MM.1S (cell line): Measurements from ENCODE around the gene BAZ2A.

Experiments
- DNase-seq: peaks from one replicate; pipeline ENCODE4 v3.0.0-alpha.2; 2015
- H2AFZ ChIP-seq: fragments of 300-600 bp; sonication (generic); 2 replicates; pipeline ENCODE4 v1.6.0; 2016; ENCODE audit warnings: antibody characterized with exemption, low read length
- H3F3A ChIP-seq: fragments of 300-600 bp; sonication (generic); 2 replicates; pipeline ENCODE4 v1.6.1; 2016; ENCODE audit warnings: mild to moderate bottlenecking, antibody characterized with exemption, low read length, moderate library complexity, mixed read lengths; ENCODE audit not compliant: insufficient read depth
- H3K27ac ChIP-seq: fragments of 300-600 bp; sonication (generic); 2 replicates; pipeline ENCODE4 v1.5.1; 2016; ENCODE audit warnings: mild to moderate bottlenecking, low read length
- H3K27me3 ChIP-seq: fragments of 300-600 bp; sonication (generic); replicated peaks from 2 replicates; pipeline ENCODE4 v1.6.0; 2016; ENCODE audit warnings: low read length; ENCODE audit not compliant: insufficient read depth
- H3K36me3 ChIP-seq: fragments of 300-600 bp; sonication (generic); replicated peaks from 2 replicates; pipeline ENCODE4 v1.6.1; 2016; ENCODE audit warnings: mild to moderate bottlenecking, low read length, mixed read lengths; ENCODE audit not compliant: insufficient read depth
- H3K4me1 ChIP-seq: fragments of 300-600 bp; sonication (generic); 2 replicates; pipeline ENCODE4 v1.6.1; 2016; ENCODE audit warnings: low read length, mixed read lengths
- H3K4me2 ChIP-seq: fragments of 300-600 bp; sonication (generic); 2 replicates; pipeline ENCODE4 v1.6.0; 2016; ENCODE audit warnings: low read depth, low read length
- H3K4me3 ChIP-seq: fragments of 300-600 bp; sonication (generic); 2 replicates; pipeline ENCODE4 v1.5.1; 2016; ENCODE audit warnings: low read length, mixed read lengths
- H3K79me2 ChIP-seq: fragments of 300-600 bp; sonication (generic); 2 replicates; pipeline ENCODE4 v1.6.1; 2016; ENCODE audit warnings: mixed run types, low read length, mixed read lengths
- H3K9ac ChIP-seq: fragments of 300-600 bp; sonication (generic); 2 replicates; pipeline ENCODE4 v1.6.1; 2016; ENCODE audit warnings: low read length, mixed read lengths
- H3K9me2 ChIP-seq: fragments of 300-600 bp; sonication (generic); replicated peaks from 2 replicates; pipeline ENCODE4 v1.6.1; 2016; ENCODE audit warnings: mild to moderate bottlenecking, low read length, mixed read lengths; ENCODE audit not compliant: insufficient read depth
- H3K9me3 ChIP-seq: fragments of 300-600 bp; sonication (generic); replicated peaks from 2 replicates; pipeline ENCODE4 v1.6.1; 2016; ENCODE audit warnings: mild to moderate bottlenecking, low read length, mixed read lengths; ENCODE audit not compliant: insufficient read depth
- H4K20me1 ChIP-seq: fragments of 300-600 bp; sonication (generic); 2 replicates; pipeline ENCODE4 v1.6.1; 2016; ENCODE audit warnings: mild to moderate bottlenecking, low read length, moderate library complexity, mixed read lengths; ENCODE audit not compliant: insufficient read depth
- EZH2 ChIP-seq: fragments of 300-600 bp; sonication (generic); optimal IDR thresholded peaks from 2 replicates; pipeline ENCODE3; 2017; ENCODE audit warnings: low read depth, mild to moderate bottlenecking, antibody characterized with exemption, low read length, mixed read lengths
- EZH2phosphoT487 ChIP-seq: fragments of 300-600 bp; sonication (generic); IDR thresholded peaks from 2 replicates; pipeline ENCODE4 v1.6.1; 2018; ENCODE audit warnings: antibody characterized with exemption, low read length
- TF ChIP-seq, protein P1 (sequence below): fragments of 300-600 bp; sonication (generic); IDR thresholded peaks from 2 replicates; pipeline ENCODE4 v1.5.1; 2016; ENCODE audit warnings: antibody characterized with exemption, low read length, mixed read lengths

Gene BAZ2A

GRCh38 chr12:56599041-56599440, 31.1 kb downstream of the BAZ2A start:
- H4K20me1 ChIP-seq: no peaks in the 10 kb centered on the region
- H3K4me3 ChIP-seq: no peak overlapping the region
- H3F3A ChIP-seq: 0 out of 2 replicates have a peak, but pooled peaks cover 8% of the 10 kb centered on the region
- no peaks in the 10 kb centered on the region for H3K9me2 ChIP-seq
- H3K36me3 ChIP-seq: peaks cover 28% of the 10 kb centered on the region
- H2AFZ ChIP-seq: no peak overlapping the region
- no peaks in the 10 kb centered on the region for H3K4me1 ChIP-seq
- no peaks in the 10 kb centered on the region for H3K9me3 ChIP-seq
- no peaks in the 10 kb centered on the region for H3K79me2 ChIP-seq
- H3K9ac ChIP-seq: no peak overlapping the region
- TF ChIP-seq EZH2phosphoT487 (no peak), EZH2 (no peak)
- TF ChIP-seq, protein P1, sequence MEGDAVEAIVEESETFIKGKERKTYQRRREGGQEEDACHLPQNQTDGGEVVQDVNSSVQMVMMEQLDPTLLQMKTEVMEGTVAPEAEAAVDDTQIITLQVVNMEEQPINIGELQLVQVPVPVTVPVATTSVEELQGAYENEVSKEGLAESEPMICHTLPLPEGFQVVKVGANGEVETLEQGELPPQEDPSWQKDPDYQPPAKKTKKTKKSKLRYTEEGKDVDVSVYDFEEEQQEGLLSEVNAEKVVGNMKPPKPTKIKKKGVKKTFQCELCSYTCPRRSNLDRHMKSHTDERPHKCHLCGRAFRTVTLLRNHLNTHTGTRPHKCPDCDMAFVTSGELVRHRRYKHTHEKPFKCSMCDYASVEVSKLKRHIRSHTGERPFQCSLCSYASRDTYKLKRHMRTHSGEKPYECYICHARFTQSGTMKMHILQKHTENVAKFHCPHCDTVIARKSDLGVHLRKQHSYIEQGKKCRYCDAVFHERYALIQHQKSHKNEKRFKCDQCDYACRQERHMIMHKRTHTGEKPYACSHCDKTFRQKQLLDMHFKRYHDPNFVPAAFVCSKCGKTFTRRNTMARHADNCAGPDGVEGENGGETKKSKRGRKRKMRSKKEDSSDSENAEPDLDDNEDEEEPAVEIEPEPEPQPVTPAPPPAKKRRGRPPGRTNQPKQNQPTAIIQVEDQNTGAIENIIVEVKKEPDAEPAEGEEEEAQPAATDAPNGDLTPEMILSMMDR: no peak
- DNase-seq: no peak
- H3K4me2 ChIP-seq: no peak overlapping the region
- H3K27me3 ChIP-seq: no peaks in the 10 kb centered on the region
- no peak overlapping the region for H3K27ac ChIP-seq

- Histone ChIP-seq H3K27me3 (no peaks in the 10 kb centered on the region), H2AFZ (no peak overlapping the region), H4K20me1 (no peaks in the 10 kb centered on the region), H3F3A (peaks cover 11% of the 10 kb centered on the region; the same call in 1 of the 2 replicates), H3K79me2 (no peaks in the 10 kb centered on the region), H3K9ac (no peak overlapping the region), H3K9me2 (no peaks in the 10 kb centered on the region), H3K27ac (no peak overlapping the region), H3K4me3 (no peak overlapping the region), H3K9me3 (no peaks in the 10 kb centered on the region), H3K4me1 (no peaks in the 10 kb centered on the region), H3K36me3 (peaks cover 17% of the 10 kb centered on the region), H3K4me2 (no peak overlapping the region)
- DNase-seq: no peak
- no peak for TF ChIP-seq EZH2phosphoT487
- no peak for TF ChIP-seq EZH2
- TF ChIP-seq, protein P1: no peak
Observed at GRCh38 chr12:56596815-56597214, 33.3 kb downstream of the BAZ2A start.

DNA sequence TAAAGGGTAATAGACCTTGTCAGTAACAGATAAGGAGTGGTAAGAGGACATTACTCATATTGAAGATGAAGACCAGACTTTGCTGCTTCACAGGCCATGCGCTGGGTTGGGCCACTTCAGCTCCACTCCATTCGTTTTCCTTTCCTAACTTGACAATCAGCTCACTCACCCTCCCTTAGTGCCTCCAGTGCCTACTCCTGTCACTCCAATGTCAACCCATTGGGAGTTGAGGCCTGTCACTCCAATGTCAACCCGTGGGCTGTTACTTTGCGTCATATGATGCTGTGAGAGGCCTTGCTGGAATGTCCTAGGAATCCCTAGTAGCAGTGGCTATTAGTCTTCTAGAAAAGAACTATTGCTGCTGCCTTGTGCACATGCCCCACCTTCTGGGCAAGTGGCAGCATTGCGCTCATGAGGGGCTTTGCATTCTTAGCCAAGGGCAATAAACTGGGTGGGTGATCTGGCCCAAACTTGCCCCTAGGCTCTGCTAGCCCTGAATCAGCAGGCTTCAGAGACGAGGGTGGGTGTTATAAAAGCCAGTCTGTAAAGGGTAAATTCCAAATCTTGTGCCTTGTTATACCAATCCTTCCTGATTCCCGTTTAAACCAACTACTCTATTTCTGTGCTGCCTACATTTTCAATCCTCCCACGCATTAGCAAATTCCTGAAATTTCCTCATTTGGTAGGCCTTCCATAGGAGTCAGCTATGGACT, 36.1 kb downstream of the BAZ2A start:
- TF ChIP-seq EZH2phosphoT487 (no peak), EZH2 (no peak)
- TF ChIP-seq, protein P1: peak; percentile 86
- Histone ChIP-seq H3K4me3 (no peak overlapping the region), H3F3A (peaks cover 17% of the 10 kb centered on the region), H3K36me3 (peaks cover 6% of the 10 kb centered on the region), H3K27ac (no peak overlapping the region), H2AFZ (no peak overlapping the region), H4K20me1 (no peaks in the 10 kb centered on the region), H3K9ac (no peak overlapping the region), H3K4me1 (peaks cover 16% of the 10 kb centered on the region), H3K27me3 (no peaks in the 10 kb centered on the region), H3K9me2 (no peaks in the 10 kb centered on the region), H3K9me3 (no peaks in the 10 kb centered on the region), H3K4me2 (no peak overlapping the region), H3K79me2 (no peaks in the 10 kb centered on the region)
- peak; percentile 55 for DNase-seq
